ENCODE measurements around the gene RNASET2. TPM values are rescaled to one million over a fixed set of nuclear protein-coding genes. Genes with fewer than 3 reads are reported as not detected.

Gene RNASET2
- total and polyA plus RNA-seq, 10 of the 15 experiments (the other 5 are each of a cell fraction or from before 2014, with no cell fraction given), result 5.5 to 225 (median 50.2) TPM

DNA sequence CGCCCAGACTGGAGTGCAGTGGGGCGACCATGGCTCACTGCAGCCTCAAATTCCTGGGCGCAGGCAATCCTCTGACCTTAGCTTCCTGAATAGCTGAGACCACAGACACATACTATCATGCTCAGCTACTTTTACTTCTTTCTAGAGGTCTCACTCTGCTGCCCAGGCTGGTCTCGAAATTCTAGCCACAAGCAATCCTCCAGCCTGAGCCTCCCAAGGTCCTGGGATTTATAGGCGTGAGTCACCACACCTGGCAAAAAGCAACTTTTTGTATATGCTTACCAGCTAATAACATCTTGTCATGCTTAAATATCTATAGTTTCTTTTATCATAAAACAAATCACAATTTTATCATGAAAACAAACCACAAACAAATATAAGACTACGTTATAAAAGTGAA lies 23.0 kb downstream of the RNASET2 start:
- ATAC-seq (no peak), FAIRE-seq (no peak), DNase-seq (ENCODE audit: low read depth, low spot score) (no peak)
- peaks cover 41 to 65% of the 10 kb centered on the region in 2 experiments for H3K36me3 ChIP-seq (ENCODE audit: control insufficient read depth in 2 of 2, insufficient read depth in 2 of 2, low read length in 1 of 2)
- no peaks in the 10 kb centered on the region for H3K9me3 ChIP-seq (replicated peaks; ENCODE audit: control insufficient read depth, insufficient read depth, low read length)
- intact Hi-C loops (cut with micrococcal nuclease; ENCODE audit: unreplicated experiment), result no loop called here
- peaks cover 3% of the 10 kb centered on the region; the same call in 1 of the 2 replicates for H4K20me1 ChIP-seq (ENCODE audit: control insufficient read depth, insufficient read depth)
- no peak overlapping the region for H3K4me3 ChIP-seq
- WGBS (ENCODE audit: insufficient coverage, insufficient replicate concordance, low lambda C conversion rate, missing lambda C conversion rate), result 100% methylated on average over 6 of the region's 6 CpGs
- H3K79me2 ChIP-seq (ENCODE audit: control insufficient read depth, insufficient read depth, low read length), result no peaks in the 10 kb centered on the region
- H3K27ac ChIP-seq (ENCODE audit: control insufficient read depth, insufficient read depth), result no peak overlapping the region
- no peak overlapping the region for H3K9ac ChIP-seq (ENCODE audit: control insufficient read depth, insufficient read depth, low read length)
- CTCF ChIA-PET, result no interaction called here
- RAD21 ChIA-PET (ENCODE audit: unreplicated experiment), result no interaction called here
- no peaks in the 10 kb centered on the region for H3K4me1 ChIP-seq (ENCODE audit: control insufficient read depth, insufficient read depth, low read length)
- SMC1A ChIA-PET (ENCODE audit: uncharacterized antibody, unreplicated experiment), result interaction anchor here (0.6 to 1.4 kb wide), 3 partner anchors 18 to 93 kb away, joined by 3 to 4 read pairs (median 3); partner anchors contain the start of gene RNASET2
- no peak overlapping the region for H2AFZ ChIP-seq (ENCODE audit: control insufficient read depth, low read depth, low read length)
- H3K4me2 ChIP-seq (ENCODE audit: control insufficient read depth, insufficient read depth), result no peak overlapping the region
- TF ChIP-seq MTA3 (IDR thresholded peaks at IDR 0.05; ENCODE audit: borderline replicate concordance, low read length), result no peak
- no peak for TF ChIP-seq MYB (IDR thresholded peaks at IDR 0.05; ENCODE audit: borderline replicate concordance, low read depth, low read length)
- TF ChIP-seq POLR2A (IDR thresholded peaks at IDR 0.05; ENCODE audit: low read depth, low read length), result no peak
- TF ChIP-seq, protein P1, sequence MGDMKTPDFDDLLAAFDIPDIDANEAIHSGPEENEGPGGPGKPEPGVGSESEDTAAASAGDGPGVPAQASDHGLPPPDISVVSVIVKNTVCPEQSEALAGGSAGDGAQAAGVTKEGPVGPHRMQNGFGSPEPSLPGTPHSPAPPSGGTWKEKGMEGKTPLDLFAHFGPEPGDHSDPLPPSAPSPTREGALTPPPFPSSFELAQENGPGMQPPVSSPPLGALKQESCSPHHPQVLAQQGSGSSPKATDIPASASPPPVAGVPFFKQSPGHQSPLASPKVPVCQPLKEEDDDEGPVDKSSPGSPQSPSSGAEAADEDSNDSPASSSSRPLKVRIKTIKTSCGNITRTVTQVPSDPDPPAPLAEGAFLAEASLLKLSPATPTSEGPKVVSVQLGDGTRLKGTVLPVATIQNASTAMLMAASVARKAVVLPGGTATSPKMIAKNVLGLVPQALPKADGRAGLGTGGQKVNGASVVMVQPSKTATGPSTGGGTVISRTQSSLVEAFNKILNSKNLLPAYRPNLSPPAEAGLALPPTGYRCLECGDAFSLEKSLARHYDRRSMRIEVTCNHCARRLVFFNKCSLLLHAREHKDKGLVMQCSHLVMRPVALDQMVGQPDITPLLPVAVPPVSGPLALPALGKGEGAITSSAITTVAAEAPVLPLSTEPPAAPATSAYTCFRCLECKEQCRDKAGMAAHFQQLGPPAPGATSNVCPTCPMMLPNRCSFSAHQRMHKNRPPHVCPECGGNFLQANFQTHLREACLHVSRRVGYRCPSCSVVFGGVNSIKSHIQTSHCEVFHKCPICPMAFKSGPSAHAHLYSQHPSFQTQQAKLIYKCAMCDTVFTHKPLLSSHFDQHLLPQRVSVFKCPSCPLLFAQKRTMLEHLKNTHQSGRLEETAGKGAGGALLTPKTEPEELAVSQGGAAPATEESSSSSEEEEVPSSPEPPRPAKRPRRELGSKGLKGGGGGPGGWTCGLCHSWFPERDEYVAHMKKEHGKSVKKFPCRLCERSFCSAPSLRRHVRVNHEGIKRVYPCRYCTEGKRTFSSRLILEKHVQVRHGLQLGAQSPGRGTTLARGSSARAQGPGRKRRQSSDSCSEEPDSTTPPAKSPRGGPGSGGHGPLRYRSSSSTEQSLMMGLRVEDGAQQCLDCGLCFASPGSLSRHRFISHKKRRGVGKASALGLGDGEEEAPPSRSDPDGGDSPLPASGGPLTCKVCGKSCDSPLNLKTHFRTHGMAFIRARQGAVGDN (IDR thresholded peaks at IDR 0.05), result no peak
- TF ChIP-seq RBBP5 (conservative IDR thresholded peaks at IDR 0.05), result no peak
- TF ChIP-seq FOS (IDR thresholded peaks at IDR 0.05; ENCODE audit: borderline replicate concordance, extremely low read depth, insufficient read length), result no peak
- TF ChIP-seq, protein P2, sequence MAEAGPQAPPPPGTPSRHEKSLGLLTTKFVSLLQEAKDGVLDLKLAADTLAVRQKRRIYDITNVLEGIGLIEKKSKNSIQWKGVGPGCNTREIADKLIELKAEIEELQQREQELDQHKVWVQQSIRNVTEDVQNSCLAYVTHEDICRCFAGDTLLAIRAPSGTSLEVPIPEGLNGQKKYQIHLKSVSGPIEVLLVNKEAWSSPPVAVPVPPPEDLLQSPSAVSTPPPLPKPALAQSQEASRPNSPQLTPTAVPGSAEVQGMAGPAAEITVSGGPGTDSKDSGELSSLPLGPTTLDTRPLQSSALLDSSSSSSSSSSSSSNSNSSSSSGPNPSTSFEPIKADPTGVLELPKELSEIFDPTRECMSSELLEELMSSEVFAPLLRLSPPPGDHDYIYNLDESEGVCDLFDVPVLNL (IDR thresholded peaks at IDR 0.05; ENCODE audit: low read depth, low read length), result no peak
- TF ChIP-seq TCF7 (IDR thresholded peaks at IDR 0.05; ENCODE audit: borderline replicate concordance), result no peak
- no peak for TF ChIP-seq RUNX3 (IDR thresholded peaks at IDR 0.05; ENCODE audit: low read length)
- TF ChIP-seq SPI1 (IDR thresholded peaks at IDR 0.05; ENCODE audit: borderline replicate concordance, insufficient read depth, low read depth, low read length), result no peak
- TF ChIP-seq HDGF (IDR thresholded peaks at IDR 0.05), result no peak
- TF ChIP-seq FOXM1 (IDR thresholded peaks at IDR 0.05; ENCODE audit: low read depth, low read length), result no peak
- no peak for TF ChIP-seq SREBF1 (IDR thresholded peaks at IDR 0.05; ENCODE audit: low read length)
- TF ChIP-seq POLR2AphosphoS5 (IDR thresholded peaks at IDR 0.05; ENCODE audit: low read length), result no peak
- TF ChIP-seq SIX5 (IDR thresholded peaks at IDR 0.05; ENCODE audit: low read depth, low read length, severe bottlenecking), result no peak
- TF ChIP-seq SRF (IDR thresholded peaks at IDR 0.05; ENCODE audit: low read depth in 2 of 2, low read length in 2 of 2), result no peak
- TF ChIP-seq NBN (IDR thresholded peaks at IDR 0.05), result no peak
- TF ChIP-seq TCF12 (IDR thresholded peaks at IDR 0.05; ENCODE audit: low read depth, low read length), result no peak
- POLR2A ChIA-PET, result no interaction called here
- BruUV-seq (replicated peaks), result no TSS peak
- in situ Hi-C loops (cut with MboI), result no loop called here
- H3K27me3 ChIP-seq (replicated peaks in 1 of 2; ENCODE audit: control insufficient read depth in 2 of 2, insufficient read depth in 2 of 2, low read length in 1 of 2), result no peaks in the 10 kb centered on the region

Measured in GM12878 (cell line).